GM12892 (cell line): ENCODE measurements around the gene CLEC19A.

Experiments
- POLR2A ChIP-seq: IDR thresholded peaks from 2 replicates; pipeline ENCODE4 v1.6.1; 2011; ENCODE audit warnings: low read depth, low read length, control low read depth
- POLR2AphosphoS5 ChIP-seq: IDR thresholded peaks from 2 replicates; pipeline ENCODE4 v1.6.1; 2011; ENCODE audit warnings: low read depth, low read length, control low read depth
- TAF1 ChIP-seq: IDR thresholded peaks from 2 replicates; pipeline ENCODE4 v1.6.1; 2011; ENCODE audit warnings: low read depth, mild to moderate bottlenecking, control low read depth, low read length, borderline replicate concordance

DNA sequence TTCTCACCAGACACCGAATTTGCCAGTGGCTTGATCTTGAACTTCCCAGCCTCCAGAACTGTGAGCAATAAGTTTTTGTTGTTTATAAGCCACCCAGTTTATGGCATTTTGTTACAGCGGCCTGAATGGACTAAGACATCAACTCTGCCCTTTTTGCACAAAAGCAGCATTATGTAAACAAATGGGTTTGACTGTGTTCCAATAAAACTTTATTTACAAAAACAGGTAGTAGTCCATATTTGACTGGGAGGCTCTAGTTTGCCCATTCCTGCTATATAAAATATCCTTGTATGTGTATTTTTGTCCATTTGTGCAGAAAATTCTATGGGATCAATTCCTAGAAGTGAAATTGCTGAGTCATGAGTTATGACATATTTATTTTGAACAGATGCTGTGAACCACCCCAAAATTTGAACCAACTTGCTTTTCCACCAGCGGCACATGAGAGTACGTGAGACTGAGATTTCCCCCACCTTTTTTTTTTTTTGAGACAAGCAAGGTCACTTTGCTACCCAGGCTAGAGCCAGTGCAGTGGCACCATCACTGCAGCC, 21.3 kb upstream of the CLEC19A start:
- TF ChIP-seq POLR2AphosphoS5 (no peak), POLR2A (no peak), TAF1 (no peak)
